ENCODE measurements around the gene MYOZ1. TPM values are rescaled to one million over a fixed set of nuclear protein-coding genes. Genes with fewer than 3 reads are reported as not detected.

Gene MYOZ1
- total and polyA plus RNA-seq, 2 of the 8 experiments (the other 6 are each of a cell fraction or from before 2014, with no cell fraction given): 2.6 to 3.3 TPM

GRCh38 chr10:73591935-73592699 is 49.2 kb downstream of the MYOZ1 start:
- Histone ChIP-seq H3K9me3 (ENCODE audit: insufficient read depth in 2 of 2, low read depth in 1 of 2, low read length in 1 of 2) (no peaks in the 10 kb centered on the region), H4K91ac (replicated peaks; ENCODE audit: insufficient read length, low read length) (no peak overlapping the region), H2BK5ac (ENCODE audit: low read depth, low read length) (no peak overlapping the region), H4K20me1 (replicated peaks in 1 of 2; ENCODE audit: control insufficient read depth in 1 of 2, insufficient read depth in 2 of 2, low read length in 2 of 2) (no peaks in the 10 kb centered on the region), H4K5ac (ENCODE audit: insufficient read length, low read depth, low read length) (peak overlapping the region; percentile 67), H2BK20ac (ENCODE audit: low read length) (no peak overlapping the region), H3K23me2 (ENCODE audit: low read depth, low read length) (no peaks in the 10 kb centered on the region), H3K4me2 (ENCODE audit: insufficient read depth in 1 of 2, low read depth in 2 of 2, low read length in 2 of 2) (peak overlapping the region; percentile 54 to 62), H2AK5ac (ENCODE audit: low read depth, low read length) (no peak overlapping the region), H3K79me2 (ENCODE audit: control insufficient read depth in 1 of 2, insufficient read depth in 2 of 2, low read length in 2 of 2) (peaks cover 0 to 35% of the 10 kb centered on the region in 2 experiments; a peak in 3 of 4 replicates), H3K36me3 (ENCODE audit: control insufficient read depth in 2 of 4, insufficient read depth in 4 of 4, low read length in 3 of 4) (no peaks in the 10 kb centered on the region), H3K4me1 (replicated peaks in 1 of 4; ENCODE audit: control insufficient read depth in 3 of 4, insufficient read depth in 4 of 4, low read length in 3 of 4) (peaks cover 0 to 22% (median 4%) of the 10 kb centered on the region in 4 experiments; a peak in 2 of 7 replicates), H3K4ac (replicated peaks; ENCODE audit: insufficient read length, low read depth, low read length) (no peak overlapping the region), H3K27ac (ENCODE audit: low read depth, low read length) (peak overlapping the region; percentile 82; the same call in 1 of the 2 replicates), H4K8ac (ENCODE audit: extremely low read depth, insufficient read depth, low read length) (no peak overlapping the region), H3K27me3 (replicated peaks in 1 of 4; ENCODE audit: control insufficient read depth in 3 of 4, extremely low read depth in 1 of 4, insufficient read depth in 3 of 4, low read length in 3 of 4) (no peaks in the 10 kb centered on the region), H3K56ac (replicated peaks; ENCODE audit: insufficient read length, low read depth, low read length) (no peak overlapping the region), H3K14ac (ENCODE audit: insufficient read length) (no peak overlapping the region), H3K4me3 (ENCODE audit: extremely low read depth in 1 of 4, insufficient read depth in 2 of 4, low read depth in 3 of 4, low read length in 4 of 4) (peak overlapping the region in 3 of 4 experiments; percentile 20 to 52 (median 34); a peak in 5 of 8 replicates), H2AFZ (ENCODE audit: low read length) (no peak overlapping the region), H3K23ac (ENCODE audit: insufficient read length) (no peak overlapping the region), H2BK120ac (replicated peaks; ENCODE audit: low read depth, low read length) (no peak overlapping the region), H2BK15ac (ENCODE audit: low read length) (no peak overlapping the region), H2BK12ac (ENCODE audit: low read depth, low read length) (no peak overlapping the region; the same call in 1 of the 2 replicates), H3K9ac (replicated peaks in 1 of 4; ENCODE audit: extremely low read depth in 1 of 4, low read depth in 3 of 4, low read length in 3 of 4) (peak overlapping the region in 1 of 4 experiments; percentile 14; a peak in 1 of 7 replicates), H3K79me1 (ENCODE audit: low read depth, low read length) (no peaks in the 10 kb centered on the region), H3K18ac (ENCODE audit: extremely low read depth, low read length) (peak overlapping the region; percentile 9; the same call in 1 of the 2 replicates)
- peak in 1 of 2 experiments; percentile 66 for DNase-seq (ENCODE audit: low read depth in 1 of 2, low spot score in 2 of 2)
- ChIA-PET POLR2A (ENCODE audit: partially characterized antibody) (interaction anchor here (0.7 to 3.2 kb wide), 10 partner anchors 8 to 40 kb away, joined by 3 to 26 read pairs (median 4); no protein-coding TSS in a partner anchor), CTCF (ENCODE audit: partially characterized antibody) (interaction anchor here (0.6 to 2.7 kb wide), 8 partner anchors 9 to 1016 kb away, joined by 3 to 7 read pairs (median 4); no protein-coding TSS in a partner anchor)
- 23% methylated on average over 3 of the region's 3 CpGs; no CpG with 5 or more reads in 1 of the 2 experiments for WGBS, 2 experiments (ENCODE audit: extremely low coverage in 1 of 2, insufficient coverage in 1 of 2, insufficient read length in 1 of 2, insufficient replicate concordance in 2 of 2, low coverage in 1 of 2, low lambda C conversion rate in 2 of 2, missing lambda C conversion rate in 1 of 2)
- FAIRE-seq: peak; percentile 93
- TF ChIP-seq TBP (IDR thresholded peaks at IDR 0.05; ENCODE audit: low read depth, low read length) (peak; percentile 55), ATF3 (IDR thresholded peaks at IDR 0.05; ENCODE audit: insufficient read depth, low read depth, low read length) (0 out of 2 replicates have a peak, but pooled peaks have one; percentile 17), POLR2A (IDR thresholded peaks at IDR 0.05; ENCODE audit: control extremely low read depth in 1 of 2, low read depth in 2 of 2, low read length in 2 of 2) (peak; percentile 27 to 73), POLR2AphosphoS5 (IDR thresholded peaks at IDR 0.05; ENCODE audit: low read depth, low read length) (peak; percentile 59), USF2 (IDR thresholded peaks at IDR 0.05; ENCODE audit: low read length) (peak; percentile 52; the same call in 1 of the 2 replicates), HDAC2 (IDR thresholded peaks at IDR 0.05; ENCODE audit: borderline replicate concordance in 1 of 2, low read depth in 2 of 2, low read length in 2 of 2) (no peak), CEBPB (IDR thresholded peaks at IDR 0.05; ENCODE audit: low read depth, low read length) (peak; percentile 60), MAX (IDR thresholded peaks at IDR 0.05) (peak; percentile 41; the same call in 1 of the 2 replicates), TAF1 (IDR thresholded peaks at IDR 0.05; ENCODE audit: low read depth, low read length) (peak; percentile 78; the same call in 1 of the 2 replicates)
